ENCODE data around the gene ATXN1. TPM values are rescaled to one million over a fixed set of nuclear protein-coding genes. Genes with fewer than 3 reads are reported as not detected.

Gene ATXN1
- total RNA-seq, 1 donor from 2014 or later, result 69.1 TPM

DNA sequence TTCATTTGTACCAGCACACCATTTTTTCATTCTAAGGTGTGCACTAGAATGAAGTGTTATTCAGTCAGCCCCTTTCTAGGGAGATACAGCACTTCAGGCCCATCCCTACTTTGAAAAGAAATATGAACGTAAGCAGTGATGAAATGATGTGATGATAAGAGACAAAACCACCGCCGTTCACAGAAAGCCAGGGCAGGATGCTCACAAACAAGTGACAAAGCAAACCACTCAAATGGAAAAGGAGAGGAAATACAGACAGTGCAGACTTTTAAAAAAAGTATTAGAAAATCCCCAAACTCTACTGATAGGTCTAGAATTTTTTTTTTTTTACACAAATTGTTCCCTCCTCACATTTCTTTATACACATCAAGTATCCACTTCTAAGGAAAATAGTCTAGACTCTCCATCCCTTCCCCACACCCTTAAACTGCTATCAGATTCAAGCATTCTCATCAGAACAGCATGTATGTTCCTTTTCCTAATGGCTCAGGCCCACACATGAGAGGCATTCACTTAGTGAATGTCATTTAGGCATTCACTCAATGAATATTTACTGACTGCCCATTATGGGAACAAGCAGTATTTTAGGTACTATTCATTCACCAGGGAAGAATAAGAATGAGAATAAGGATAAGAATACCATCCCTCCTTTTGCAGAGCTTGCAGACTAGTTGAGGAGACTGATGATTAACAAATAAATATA, 279.4 kb downstream of the ATXN1 start:
- intact Hi-C loops (cut with micrococcal nuclease), result loop anchor here (1.0 to 10.0 kb wide), 14 partner anchors 9 to 707 kb away; partner anchors contain the start of gene ATXN1
- Mint-ChIP-seq H3K4me1 (ENCODE audit: low read depth) (peaks cover 89% of the 10 kb centered on the region), H3K27me3 (ENCODE audit: low read depth) (no peaks in the 10 kb centered on the region), H3K9me3 (no peaks in the 10 kb centered on the region), H3K27ac (peak overlapping the region; percentile 98), H3K4me3 (ENCODE audit: low read depth) (peak overlapping the region; percentile 38), H3K36me3 (ENCODE audit: low read depth) (peaks cover 77% of the 10 kb centered on the region)
- DNase-seq (ENCODE audit: low spot score), result peak; percentile 71

- Mint-ChIP-seq H3K27me3 (ENCODE audit: low read depth) (no peaks in the 10 kb centered on the region), H3K4me1 (ENCODE audit: low read depth) (peaks cover 87% of the 10 kb centered on the region), H3K9me3 (no peaks in the 10 kb centered on the region), H3K36me3 (ENCODE audit: low read depth) (peaks cover 77% of the 10 kb centered on the region), H3K4me3 (ENCODE audit: low read depth) (peak overlapping the region; percentile 38), H3K27ac (peak overlapping the region; percentile 98)
- DNase-seq (ENCODE audit: low spot score), result no peak
- intact Hi-C loops (cut with micrococcal nuclease), result loop anchor here (1.0 to 10.0 kb wide), 7 partner anchors 8 to 706 kb away; no protein-coding TSS in a partner anchor
Observed at GRCh38 chr6:16480763-16481560, 280.3 kb downstream of the ATXN1 start.

DNA sequence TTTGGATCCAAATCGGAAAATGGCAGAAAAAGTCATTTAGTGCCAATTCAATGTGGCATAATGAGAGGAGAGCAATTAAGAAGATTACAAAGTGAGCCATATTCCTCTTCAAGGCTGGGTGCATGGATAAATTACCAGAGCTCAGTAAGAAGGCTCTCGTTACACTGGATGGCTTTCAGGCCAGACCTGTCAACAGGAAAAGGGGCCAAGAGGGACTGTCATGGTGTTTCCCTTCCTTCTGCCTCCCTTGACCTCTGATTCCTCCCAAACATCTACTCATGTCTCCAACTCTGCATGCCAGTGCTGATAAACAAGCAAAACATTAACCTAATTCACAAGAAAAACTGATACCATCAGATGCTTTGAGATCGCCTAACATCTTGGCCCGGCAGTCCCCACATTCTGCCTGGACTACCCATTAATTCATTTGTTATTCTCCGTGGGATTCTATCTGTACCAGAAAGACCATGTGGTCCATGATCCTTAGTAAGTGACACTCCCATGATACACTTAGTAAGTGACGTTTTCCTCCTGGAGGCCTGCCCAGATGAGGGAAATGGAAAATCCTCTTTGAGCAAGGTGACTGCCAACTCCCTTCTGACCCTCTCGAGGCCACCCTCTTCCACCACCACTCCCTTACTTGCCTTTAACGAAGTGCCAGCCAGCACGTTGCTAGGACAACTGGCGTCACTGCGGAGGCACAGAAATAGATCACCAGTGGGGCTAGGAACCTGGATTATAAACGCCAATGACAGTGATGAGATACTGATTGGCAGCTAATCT, 283.7 kb downstream of the ATXN1 start:
- peaks cover 68% of the 10 kb centered on the region for H3K36me3 Mint-ChIP-seq (ENCODE audit: low read depth)
- H3K27me3 Mint-ChIP-seq (ENCODE audit: low read depth), result no peaks in the 10 kb centered on the region
- peaks cover 84% of the 10 kb centered on the region for H3K4me1 Mint-ChIP-seq (ENCODE audit: low read depth)
- intact Hi-C loops (cut with micrococcal nuclease), result loop anchor here (1.0 kb wide), 1 partner anchor 282 kb away; no protein-coding TSS in a partner anchor
- no peaks in the 10 kb centered on the region for H3K9me3 Mint-ChIP-seq
- DNase-seq (ENCODE audit: low spot score), result no peak
- no peak overlapping the region for H3K4me3 Mint-ChIP-seq (ENCODE audit: low read depth)
- H3K27ac Mint-ChIP-seq, result peak overlapping the region; percentile 54

DNA sequence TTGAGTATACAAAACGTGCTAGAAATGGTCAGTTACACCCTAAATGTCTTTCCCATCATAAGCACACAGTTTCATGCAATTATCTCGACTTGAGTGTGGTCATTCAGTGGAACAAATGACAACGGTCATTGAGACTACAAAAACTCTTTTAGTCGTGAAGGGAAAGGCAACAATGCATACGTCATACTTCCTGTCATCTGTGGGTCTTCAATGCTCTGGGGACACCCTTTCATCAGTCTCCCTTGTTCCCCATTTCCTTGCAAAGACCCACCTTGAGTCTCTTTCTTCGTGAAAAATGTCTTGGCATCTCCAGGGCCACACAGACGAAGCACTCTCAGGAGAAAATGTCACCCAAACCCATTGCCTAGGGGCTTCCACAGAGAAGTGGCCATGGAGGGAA, 284.4 kb downstream of the ATXN1 start:
- H3K4me1 Mint-ChIP-seq (ENCODE audit: low read depth), result peaks cover 84% of the 10 kb centered on the region
- DNase-seq (ENCODE audit: low spot score), result no peak
- H3K27me3 Mint-ChIP-seq (ENCODE audit: low read depth), result no peaks in the 10 kb centered on the region
- no peak overlapping the region for H3K4me3 Mint-ChIP-seq (ENCODE audit: low read depth)
- peak overlapping the region; percentile 54 for H3K27ac Mint-ChIP-seq
- H3K9me3 Mint-ChIP-seq, result no peaks in the 10 kb centered on the region
- peaks cover 61% of the 10 kb centered on the region for H3K36me3 Mint-ChIP-seq (ENCODE audit: low read depth)
- intact Hi-C loops (cut with micrococcal nuclease), result loop anchor here (1.0 kb wide), 1 partner anchor 282 kb away; no protein-coding TSS in a partner anchor

DNA sequence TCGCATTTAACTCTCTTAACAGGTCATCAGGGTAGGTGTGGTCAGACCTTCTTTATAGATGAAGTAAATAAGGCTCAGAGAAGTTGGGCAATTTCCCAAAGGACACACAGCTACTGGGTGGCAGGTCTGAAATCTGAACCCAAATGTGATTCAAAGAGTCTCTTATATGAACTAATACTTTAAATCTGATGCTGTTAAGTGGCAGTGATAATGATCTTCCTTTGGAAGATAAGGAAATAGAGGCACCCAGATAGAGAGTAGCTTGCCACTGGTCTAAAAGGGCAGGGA, 285.8 kb downstream of the ATXN1 start:
- Mint-ChIP-seq H3K4me1 (ENCODE audit: low read depth) (peaks cover 84% of the 10 kb centered on the region), H3K27ac (peak overlapping the region; percentile 94), H3K4me3 (ENCODE audit: low read depth) (no peak overlapping the region), H3K36me3 (ENCODE audit: low read depth) (peaks cover 57% of the 10 kb centered on the region), H3K27me3 (ENCODE audit: low read depth) (no peaks in the 10 kb centered on the region), H3K9me3 (no peaks in the 10 kb centered on the region)
- DNase-seq (ENCODE audit: low spot score), result no peak
- intact Hi-C loops (cut with micrococcal nuclease), result loop anchor here (2.0 kb wide), 1 partner anchor 291 kb away; no protein-coding TSS in a partner anchor

GRCh38 chr6:16474772-16475493, 286.3 kb downstream of the ATXN1 start:
- H3K36me3 Mint-ChIP-seq (ENCODE audit: low read depth), result peaks cover 53% of the 10 kb centered on the region
- H3K27ac Mint-ChIP-seq, result peak overlapping the region; percentile 94
- peaks cover 83% of the 10 kb centered on the region for H3K4me1 Mint-ChIP-seq (ENCODE audit: low read depth)
- intact Hi-C loops (cut with micrococcal nuclease), result loop anchor here (2.0 to 5.0 kb wide), 3 partner anchors 37 to 292 kb away; no protein-coding TSS in a partner anchor
- no peak for DNase-seq (ENCODE audit: low spot score)
- no peaks in the 10 kb centered on the region for H3K27me3 Mint-ChIP-seq (ENCODE audit: low read depth)
- H3K9me3 Mint-ChIP-seq, result no peaks in the 10 kb centered on the region
- no peak overlapping the region for H3K4me3 Mint-ChIP-seq (ENCODE audit: low read depth)

- Mint-ChIP-seq H3K36me3 (ENCODE audit: low read depth) (peaks cover 52% of the 10 kb centered on the region), H3K4me3 (ENCODE audit: low read depth) (peak overlapping the region; percentile 54), H3K27ac (peak overlapping the region; percentile 94), H3K4me1 (ENCODE audit: low read depth) (peaks cover 80% of the 10 kb centered on the region), H3K9me3 (no peaks in the 10 kb centered on the region), H3K27me3 (ENCODE audit: low read depth) (no peaks in the 10 kb centered on the region)
- intact Hi-C loops (cut with micrococcal nuclease), result loop anchor here (1.0 to 5.0 kb wide), 5 partner anchors 7 to 293 kb away; no protein-coding TSS in a partner anchor
- DNase-seq (ENCODE audit: low spot score), result no peak
Observed at GRCh38 chr6:16473908-16474771, 287.1 kb downstream of the ATXN1 start.

DNA sequence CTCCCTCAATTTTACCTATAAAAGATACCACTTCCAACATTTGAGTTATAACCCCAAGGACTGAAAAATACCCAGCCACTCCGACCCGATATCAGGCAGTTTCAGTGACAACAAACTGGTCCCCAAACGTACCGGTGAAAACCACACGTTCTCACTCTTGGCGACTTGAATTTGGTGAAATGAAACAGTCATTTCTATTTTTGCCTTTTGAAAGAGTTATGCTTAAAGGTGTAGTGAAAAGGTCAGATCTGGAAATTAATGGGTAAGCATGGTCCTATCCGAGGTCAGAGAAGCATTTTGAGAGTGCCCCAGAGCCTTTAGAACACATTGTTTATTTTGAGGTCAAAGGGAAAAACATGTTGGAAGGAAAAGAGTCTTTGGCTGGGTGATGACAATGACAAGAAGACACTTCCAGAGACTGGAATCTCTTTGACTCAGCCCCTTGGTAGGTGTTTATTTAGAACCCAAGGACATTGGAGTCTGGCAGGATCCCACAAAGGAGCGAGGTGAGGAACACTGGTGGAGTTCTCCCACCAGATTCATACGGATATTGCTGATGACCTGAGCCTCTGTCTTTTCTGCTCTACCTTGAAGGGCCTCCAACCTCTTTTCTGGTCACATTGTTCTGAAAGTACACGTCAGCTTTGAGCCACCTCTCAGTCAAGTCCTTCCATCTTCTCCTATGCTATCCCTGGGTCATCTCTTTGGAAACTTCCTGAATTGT, 287.9 kb downstream of the ATXN1 start:
- DNase-seq (ENCODE audit: low spot score), result no peak
- intact Hi-C loops (cut with micrococcal nuclease), result loop anchor here (1.0 to 5.0 kb wide), 4 partner anchors 8 to 77 kb away; no protein-coding TSS in a partner anchor
- Mint-ChIP-seq H3K4me3 (ENCODE audit: low read depth) (peak overlapping the region; percentile 58), H3K9me3 (no peaks in the 10 kb centered on the region), H3K4me1 (ENCODE audit: low read depth) (peaks cover 80% of the 10 kb centered on the region), H3K27me3 (ENCODE audit: low read depth) (no peaks in the 10 kb centered on the region), H3K27ac (peak overlapping the region; percentile 94), H3K36me3 (ENCODE audit: low read depth) (peaks cover 55% of the 10 kb centered on the region)

DNA sequence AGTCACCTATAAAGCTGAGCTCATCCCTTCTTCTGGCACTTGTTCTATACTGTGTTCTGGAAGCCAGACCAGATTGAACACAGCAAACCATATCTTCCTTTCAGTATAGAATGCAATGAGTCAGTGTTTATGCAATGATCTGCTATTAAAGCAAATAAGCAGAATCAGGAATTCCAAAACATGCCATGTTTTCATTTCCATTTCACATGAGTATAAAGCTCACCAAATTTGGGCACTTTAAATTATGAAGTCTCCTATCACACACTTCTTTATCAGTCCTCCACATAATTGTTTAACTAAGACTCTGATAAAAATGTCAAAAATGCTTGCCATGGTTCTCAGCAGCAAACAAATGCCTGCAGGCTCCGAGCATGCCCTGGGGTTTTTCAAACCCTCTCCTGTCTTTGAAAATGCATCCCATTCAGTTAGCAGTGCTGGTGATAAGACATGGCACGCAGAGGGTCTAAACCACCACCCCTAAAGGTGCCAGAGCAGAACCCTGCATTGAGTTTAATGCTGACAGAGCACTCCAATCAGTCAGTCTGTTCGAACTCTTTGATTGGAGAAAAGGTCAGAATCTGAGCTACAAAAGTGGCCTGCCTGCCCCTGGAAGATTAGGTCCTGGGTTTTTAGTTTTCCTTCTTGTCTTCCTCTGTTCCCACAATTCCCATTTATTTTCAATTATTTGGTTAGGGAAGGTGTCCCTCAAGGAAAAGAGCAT, 288.8 kb downstream of the ATXN1 start:
- Mint-ChIP-seq H3K4me1 (ENCODE audit: low read depth) (peaks cover 72% of the 10 kb centered on the region), H3K4me3 (ENCODE audit: low read depth) (peak overlapping the region; percentile 6), H3K27ac (peak overlapping the region; percentile 94), H3K9me3 (no peaks in the 10 kb centered on the region), H3K36me3 (ENCODE audit: low read depth) (peaks cover 47% of the 10 kb centered on the region), H3K27me3 (ENCODE audit: low read depth) (no peaks in the 10 kb centered on the region)
- DNase-seq (ENCODE audit: low spot score), result no peak
- intact Hi-C loops (cut with micrococcal nuclease), result loop anchor here (1.0 to 5.0 kb wide), 4 partner anchors 9 to 76 kb away; no protein-coding TSS in a partner anchor

DNA sequence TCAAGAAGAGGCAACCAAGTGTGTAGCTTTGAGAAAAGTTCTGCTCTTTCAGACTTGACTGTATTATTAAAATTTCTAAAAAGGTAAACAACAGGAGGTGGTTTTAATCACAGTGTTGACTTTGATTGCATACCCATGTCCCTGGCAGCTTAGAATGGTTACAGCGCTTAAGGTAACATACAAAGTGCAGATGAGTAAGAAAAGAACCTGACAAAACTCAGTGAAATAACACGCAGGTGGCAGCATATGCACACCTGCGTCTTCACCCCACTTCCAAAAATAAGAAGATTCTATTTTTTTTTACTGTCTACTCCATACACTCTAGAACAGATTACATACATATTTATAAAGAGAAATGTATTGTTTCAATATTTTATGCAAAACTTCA, 289.4 kb downstream of the ATXN1 start:
- intact Hi-C loops (cut with micrococcal nuclease), result loop anchor here (2.0 to 5.0 kb wide), 5 partner anchors 19 to 75 kb away; no protein-coding TSS in a partner anchor
- Mint-ChIP-seq H3K4me3 (ENCODE audit: low read depth) (no peak overlapping the region), H3K27ac (peak overlapping the region; percentile 87), H3K36me3 (ENCODE audit: low read depth) (peaks cover 42% of the 10 kb centered on the region), H3K4me1 (ENCODE audit: low read depth) (peaks cover 70% of the 10 kb centered on the region), H3K9me3 (no peaks in the 10 kb centered on the region), H3K27me3 (ENCODE audit: low read depth) (no peaks in the 10 kb centered on the region)
- no peak for DNase-seq (ENCODE audit: low spot score)

Data from activated T-helper 2 cell treated with anti-CD3 and anti-CD28 coated beads, Interferon-gamma antibody, Interleukin-2, Interleukin-4, amounts not matched to agents 10 μg/mL and 5 μg/mL and 100 μg/mL, durations not matched to agents 14 hours and 24 hours and 36 hours (primary cell).